IgD-negative memory B cell (primary cell): Measurements from ENCODE around the gene CSF3. TPM values are rescaled to one million over a fixed set of nuclear protein-coding genes. Genes with fewer than 3 reads are reported as not detected.

Experiments
- H3K27ac Mint-ChIP-seq, 3 donors: one replicate each; pipeline ENCODE4 v1.8.0; 2020 to 2022; ENCODE audit warnings: mild to moderate bottlenecking in 3 of 3, mixed read lengths in 3 of 3, moderate library complexity in 1 of 3
- H3K27me3 Mint-ChIP-seq: one replicate; pipeline ENCODE4 v1.8.0; 2021; ENCODE audit warnings: mixed read lengths
- H3K36me3 Mint-ChIP-seq: one replicate; pipeline ENCODE4 v1.8.0; 2020; ENCODE audit warnings: mild to moderate bottlenecking, mixed read lengths
- H3K4me1 Mint-ChIP-seq, 3 donors: one replicate each; pipeline ENCODE4 v1.8.0; 2020 to 2022; ENCODE audit warnings: mixed read lengths in 3 of 3, mild to moderate bottlenecking in 1 of 3
- H3K4me3 Mint-ChIP-seq, 4 donors: one replicate each; pipeline ENCODE4 v1.8.0; 2020 to 2022; ENCODE audit warnings: mild to moderate bottlenecking in 4 of 4, mixed read lengths in 4 of 4, moderate library complexity in 3 of 4
- H3K9me3 Mint-ChIP-seq, 3 donors: one replicate each; pipeline ENCODE4 v1.8.0; 2020 to 2021; ENCODE audit warnings: mixed read lengths in 3 of 3, mild to moderate bottlenecking in 1 of 3
- polyA plus RNA-seq: library from polyadenylated mRNA; unstranded; fragments of 300-500 nt; fragmentation: Illumina TruSeq; gene quantifications from one replicate; pipeline ENCODE4 v1.2.3, GENCODE V29; 2021

CSF3 gene
- polyA plus RNA-seq, 1 donor from 2014 or later, result not detected

DNA sequence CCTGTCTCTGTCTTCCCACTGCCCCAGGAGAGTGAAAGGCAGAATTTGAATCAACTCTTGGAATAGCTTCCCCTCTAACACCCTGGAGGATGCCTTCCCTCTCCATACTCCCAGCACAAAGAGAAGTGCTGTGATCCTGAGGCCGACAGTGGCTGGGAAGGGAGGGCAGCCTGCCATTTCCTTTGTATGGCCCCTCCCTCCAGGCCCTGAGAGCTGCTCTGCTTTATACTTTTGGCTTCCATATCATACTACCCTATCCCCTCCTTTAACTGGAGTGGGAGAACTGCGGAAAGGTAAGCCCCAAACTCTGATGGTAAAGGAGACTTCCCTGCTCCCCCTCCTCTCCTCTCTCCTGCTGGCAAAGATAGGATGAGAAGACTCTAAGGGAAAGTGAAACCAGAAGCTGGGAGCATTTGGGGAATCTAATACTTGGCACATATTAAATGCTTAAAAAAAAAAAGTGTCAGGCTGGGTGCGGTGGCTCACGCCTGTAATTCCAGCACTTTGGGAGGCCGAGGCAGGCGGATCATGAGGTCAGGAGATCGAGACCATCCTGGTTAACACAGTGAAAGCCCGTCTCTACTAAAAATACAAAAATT, 43.0 kb downstream of the CSF3 start:
- peak overlapping the region in 1 of 4 donors; percentile 41 for H3K4me3 Mint-ChIP-seq
- H3K27me3 Mint-ChIP-seq, result peaks cover 2% of the 10 kb centered on the region
- H3K4me1 Mint-ChIP-seq, result peaks cover 5 to 13% (median 5%) of the 10 kb centered on the region in 3 donors
- H3K36me3 Mint-ChIP-seq, result no peaks in the 10 kb centered on the region
- H3K9me3 Mint-ChIP-seq, result no peaks in the 10 kb centered on the region
- H3K27ac Mint-ChIP-seq, result no peak overlapping the region

DNA sequence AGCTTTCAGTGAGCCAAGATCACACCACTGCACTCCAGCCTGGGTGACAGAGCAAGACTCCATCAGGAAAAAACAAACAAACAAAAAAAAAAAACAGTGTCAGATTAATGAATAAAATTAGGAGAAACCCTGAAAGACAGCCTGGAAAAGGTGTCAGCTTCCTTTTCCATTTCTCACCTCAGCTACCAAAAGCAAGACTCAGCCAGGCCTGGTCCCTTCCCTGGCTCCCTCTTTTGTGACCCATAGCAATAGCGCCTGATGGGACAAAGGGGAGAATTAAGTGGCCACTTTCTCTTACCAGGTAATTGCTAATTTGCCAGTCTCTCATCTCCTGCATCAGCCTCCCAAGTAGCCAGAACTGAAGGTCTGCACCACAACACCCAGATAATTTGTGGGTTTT, 43.6 kb downstream of the CSF3 start:
- peaks cover 5 to 13% (median 7%) of the 10 kb centered on the region in 3 donors for H3K4me1 Mint-ChIP-seq
- H3K27ac Mint-ChIP-seq, result no peak overlapping the region
- peaks cover 2% of the 10 kb centered on the region for H3K27me3 Mint-ChIP-seq
- no peaks in the 10 kb centered on the region for H3K36me3 Mint-ChIP-seq
- H3K4me3 Mint-ChIP-seq, result peak overlapping the region in 1 of 4 donors; percentile 83
- no peaks in the 10 kb centered on the region for H3K9me3 Mint-ChIP-seq

DNA sequence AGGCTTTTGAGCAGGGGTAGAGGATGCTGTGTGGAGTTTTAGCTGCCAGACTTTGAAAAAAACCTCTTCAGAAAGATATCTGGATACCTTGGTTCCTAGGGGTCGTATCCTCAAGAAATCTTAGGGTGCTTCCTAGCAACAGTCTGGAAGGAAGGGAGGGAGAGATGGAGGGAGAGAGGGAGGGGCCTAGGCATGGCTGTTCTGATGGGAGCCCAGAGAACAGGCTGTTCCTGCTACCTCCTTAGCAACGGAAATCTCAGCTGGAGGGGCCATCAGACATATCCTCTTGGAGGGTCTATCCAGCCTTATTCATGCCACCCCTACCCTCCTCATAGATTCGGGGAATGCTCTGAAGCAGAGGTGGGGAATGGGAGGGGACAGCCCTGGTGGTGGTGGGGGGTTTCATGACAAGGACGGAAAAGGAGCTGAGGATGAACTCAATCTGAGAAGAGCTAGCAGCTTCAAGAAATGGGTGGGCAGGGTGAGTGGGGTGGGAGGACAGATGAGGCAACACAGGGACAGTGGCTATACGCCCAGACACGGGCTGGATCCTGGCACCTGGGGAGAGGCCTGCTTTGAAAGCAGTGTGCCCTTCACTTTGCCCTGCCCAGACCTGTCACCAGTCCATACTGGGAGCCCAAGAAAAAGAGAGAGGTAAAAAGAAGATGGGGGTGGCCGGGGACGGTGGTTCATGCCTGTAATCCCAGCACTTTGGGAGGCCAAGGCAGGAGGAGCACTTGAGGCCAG, 44.7 kb downstream of the CSF3 start:
- Mint-ChIP-seq H3K27me3 (peaks cover 5% of the 10 kb centered on the region), H3K27ac (no peak overlapping the region), H3K36me3 (no peaks in the 10 kb centered on the region), H3K4me3 (peak overlapping the region in 2 of 4 donors; percentile 30 to 83), H3K9me3 (no peaks in the 10 kb centered on the region), H3K4me1 (peaks cover 0 to 18% (median 14%) of the 10 kb centered on the region in 3 donors)

DNA sequence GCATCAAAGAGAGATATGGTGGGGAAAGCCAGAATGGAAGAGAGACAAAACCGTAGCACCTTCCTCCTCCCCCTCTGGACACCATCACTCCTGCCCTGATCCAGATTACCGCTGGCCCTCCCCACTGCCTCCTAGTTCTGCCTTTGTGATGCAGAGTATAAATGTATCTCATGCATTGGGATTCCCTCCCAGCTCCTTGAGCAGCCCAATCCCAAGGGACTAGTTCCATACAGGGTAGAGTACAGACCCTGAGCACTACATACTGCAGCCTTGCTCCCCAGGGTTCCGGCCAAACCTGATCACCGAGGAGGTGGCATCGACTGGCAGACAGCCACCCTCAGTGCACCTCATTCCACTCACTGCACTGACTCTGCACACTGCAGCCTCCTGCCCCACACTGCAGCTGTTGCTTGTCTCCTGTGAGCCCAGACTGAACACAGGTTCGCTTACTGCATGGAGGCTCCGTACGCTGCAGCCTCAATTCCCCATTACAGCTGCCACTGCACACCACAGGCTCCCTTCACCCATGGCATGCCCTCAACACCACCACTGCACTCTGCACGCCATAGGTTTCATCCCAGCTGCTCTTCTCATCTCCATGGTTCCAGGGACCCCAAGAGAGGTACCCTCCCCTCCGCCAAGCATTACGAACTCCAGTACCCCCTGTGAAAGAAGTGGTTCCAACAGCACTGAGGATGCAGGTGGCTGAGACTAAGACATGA, 45.8 kb downstream of the CSF3 start:
- Mint-ChIP-seq H3K9me3 (no peaks in the 10 kb centered on the region), H3K36me3 (no peaks in the 10 kb centered on the region), H3K4me3 (peak overlapping the region in 3 of 4 donors; percentile 41 to 94 (median 83)), H3K27ac (peak overlapping the region in 2 of 3 donors; percentile 43 to 46), H3K27me3 (peaks cover 5% of the 10 kb centered on the region), H3K4me1 (peaks cover 0 to 21% (median 14%) of the 10 kb centered on the region in 3 donors)

DNA sequence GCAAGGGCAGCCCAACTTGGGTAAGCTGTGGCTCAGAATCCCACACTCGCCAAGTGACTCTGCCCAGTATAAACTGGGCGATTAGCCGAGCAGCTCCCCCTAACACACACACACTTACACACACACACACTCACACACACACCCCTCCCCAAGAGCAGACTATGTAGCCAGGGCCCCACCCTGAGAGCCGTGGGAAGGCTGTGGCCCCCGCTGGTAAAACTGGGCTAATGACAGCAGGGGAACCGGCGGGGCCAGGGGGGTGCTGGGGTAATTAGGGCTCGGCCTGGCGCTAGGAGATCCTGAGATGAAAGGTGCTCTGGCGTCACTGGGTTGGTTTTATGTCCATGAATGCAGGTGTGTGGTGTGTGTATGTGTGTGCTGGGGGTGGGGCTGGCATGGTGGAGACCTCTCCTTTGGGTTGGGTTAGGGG, 46.4 kb downstream of the CSF3 start:
- Mint-ChIP-seq H3K4me1 (peaks cover under 1 to 21% (median 14%) of the 10 kb centered on the region in 3 donors), H3K27ac (peak overlapping the region; percentile 43 to 92 (median 78)), H3K36me3 (no peaks in the 10 kb centered on the region), H3K27me3 (peaks cover 5% of the 10 kb centered on the region), H3K9me3 (no peaks in the 10 kb centered on the region), H3K4me3 (peak overlapping the region; percentile 83 to 94 (median 90))

DNA sequence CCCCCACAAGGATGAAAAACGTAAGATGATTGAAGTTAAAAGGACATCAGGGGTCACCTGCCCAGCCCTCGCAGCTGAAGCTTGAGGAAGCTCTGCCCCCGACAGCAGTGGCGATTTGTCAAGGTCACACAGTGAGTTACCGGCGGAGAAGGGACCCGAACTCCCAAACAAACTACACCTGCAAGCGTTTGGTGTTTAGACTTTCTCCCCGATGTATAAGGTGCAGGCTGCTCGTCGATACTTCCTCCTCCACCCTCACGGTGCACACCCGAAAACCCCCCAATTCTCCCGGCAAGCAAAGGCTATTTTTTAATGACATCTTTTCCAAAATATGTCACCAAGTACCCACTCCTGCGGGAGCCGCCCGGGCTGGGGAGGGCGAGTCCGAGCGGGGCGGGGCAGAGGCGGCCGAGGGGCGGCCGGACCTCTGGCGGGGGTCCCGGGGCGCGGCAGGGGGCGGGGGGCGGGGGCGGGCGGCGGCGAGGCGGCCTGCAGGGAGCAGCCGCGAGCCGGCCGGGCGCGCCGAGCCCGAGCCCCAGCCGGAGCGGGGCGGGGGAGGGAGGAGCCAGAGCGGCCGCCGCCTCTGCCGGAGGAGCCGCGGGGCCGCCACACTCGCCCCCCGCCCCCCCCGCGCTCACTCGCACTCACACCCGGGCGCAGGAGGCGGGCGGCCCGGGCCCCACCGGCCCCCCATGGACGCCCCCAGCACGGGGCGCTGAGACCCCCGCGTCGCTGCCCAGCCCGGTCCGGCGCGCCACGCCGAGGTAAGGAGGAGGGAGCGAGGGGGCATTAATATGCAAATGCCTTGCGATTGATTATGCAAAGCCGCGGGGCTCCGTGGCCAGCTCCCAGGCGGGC, 47.3 kb downstream of the CSF3 start, which contains the start of gene THRA:
TSS of gene THRA (plus strand) at position 637 of the 858 bp plus-strand sequence. CDS start 11,524 bp downstream, outside the sequence.
- Mint-ChIP-seq H3K4me1 (peaks cover 4 to 27% (median 15%) of the 10 kb centered on the region in 3 donors), H3K36me3 (no peaks in the 10 kb centered on the region)

GRCh38 chr17:40063187-40063771, 48.0 kb downstream of the CSF3 start:
- Mint-ChIP-seq H3K9me3 (no peaks in the 10 kb centered on the region), H3K27me3 (peaks cover 5% of the 10 kb centered on the region), H3K4me3 (peak overlapping the region; percentile 76 to 95 (median 90)), H3K36me3 (no peaks in the 10 kb centered on the region), H3K4me1 (peaks cover 9 to 32% (median 21%) of the 10 kb centered on the region in 3 donors), H3K27ac (peak overlapping the region in 1 of 3 donors; percentile 73)

More for the DNA sequence above, 47.3 kb downstream of the CSF3 start, which contains the start of gene THRA:
- Mint-ChIP-seq H3K27me3 (peaks cover 5% of the 10 kb centered on the region), H3K9me3 (no peaks in the 10 kb centered on the region), H3K4me3 (peak within 1 kb of the TSS; percentile 83 to 95 (median 90)), H3K27ac (peak within 1 kb of the TSS; percentile 43 to 92 (median 81))

DNA sequence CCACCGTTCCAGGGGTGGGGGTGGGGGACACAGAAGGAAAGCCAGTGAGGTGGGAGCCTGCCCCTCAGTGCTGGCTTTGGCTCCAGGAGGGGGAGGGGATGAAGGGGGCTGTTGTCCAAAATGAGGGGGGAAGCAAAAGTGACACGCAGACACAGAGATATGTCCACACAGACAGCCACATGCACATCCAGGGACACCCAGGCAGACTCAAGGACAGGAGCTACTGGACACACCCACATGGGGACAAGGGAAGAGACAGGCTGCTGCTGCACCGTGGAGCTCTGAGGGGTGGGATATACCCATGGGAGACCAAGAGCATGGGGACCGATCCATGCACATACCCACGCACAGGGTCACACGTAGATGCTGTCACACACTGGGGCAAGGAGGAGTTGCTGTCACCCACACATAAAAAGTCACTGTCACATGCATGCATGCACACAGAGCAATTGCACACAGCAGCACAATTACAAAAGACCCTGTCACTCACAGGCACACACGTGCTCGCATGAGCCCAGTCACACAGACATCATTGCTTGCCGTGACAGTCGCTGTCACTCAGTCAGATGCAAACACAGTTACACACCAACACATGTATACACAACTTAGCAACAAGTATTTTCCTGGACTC, 48.8 kb downstream of the CSF3 start:
- H3K4me3 Mint-ChIP-seq, result peak overlapping the region; percentile 76 to 95 (median 90)
- no peaks in the 10 kb centered on the region for H3K9me3 Mint-ChIP-seq
- H3K36me3 Mint-ChIP-seq, result no peaks in the 10 kb centered on the region
- peaks cover 13 to 37% (median 26%) of the 10 kb centered on the region in 3 donors for H3K4me1 Mint-ChIP-seq
- H3K27ac Mint-ChIP-seq, result peak overlapping the region; percentile 12 to 39 (median 23)
- peaks cover 5% of the 10 kb centered on the region for H3K27me3 Mint-ChIP-seq

GRCh38 chr17:40064971-40065768, 49.9 kb downstream of the CSF3 start:
- Mint-ChIP-seq H3K4me3 (peak overlapping the region; percentile 44 to 95 (median 74)), H3K4me1 (peaks cover 23 to 47% (median 34%) of the 10 kb centered on the region in 3 donors), H3K27ac (peak overlapping the region in 2 of 3 donors; percentile 12 to 71), H3K36me3 (no peaks in the 10 kb centered on the region), H3K27me3 (peaks cover 6% of the 10 kb centered on the region), H3K9me3 (no peaks in the 10 kb centered on the region)

- H3K36me3 Mint-ChIP-seq, result no peaks in the 10 kb centered on the region
- H3K27ac Mint-ChIP-seq, result peak overlapping the region in 1 of 3 donors; percentile 8
- peaks cover 23 to 50% (median 36%) of the 10 kb centered on the region in 3 donors for H3K4me1 Mint-ChIP-seq
- H3K4me3 Mint-ChIP-seq, result peak overlapping the region in 2 of 4 donors; percentile 69 to 76
- peaks cover 6% of the 10 kb centered on the region for H3K27me3 Mint-ChIP-seq
- H3K9me3 Mint-ChIP-seq, result no peaks in the 10 kb centered on the region
Observed at GRCh38 chr17:40065769-40066510, 50.7 kb downstream of the CSF3 start.
